Esophagus (tissue), 2 donors: Measurements from ENCODE around the gene MAT1A. TPM values are rescaled to one million over a fixed set of nuclear protein-coding genes. Genes with fewer than 3 reads are reported as not detected.
"Not testable (repeated sequence)": the region's sequence is repeated elsewhere in the genome, so short reads cannot be mapped to it uniquely, and the experiment has no call there.

ENCODE experiments used
- H3K27ac ChIP-seq, 2 donors: one replicate each; pipeline ENCODE4 v1.5.1; 2013; ENCODE audit warnings: low read depth in 2 of 2, mild to moderate bottlenecking in 2 of 2, inconsistent platforms in 1 of 2, low read length in 1 of 2, moderate library complexity in 1 of 2
- H3K27me3 ChIP-seq, 2 donors: one replicate each; pipeline ENCODE4 v1.6.1; 2013; ENCODE audit warnings: low read length in 2 of 2, control low read depth in 1 of 2, mild to moderate bottlenecking in 1 of 2; ENCODE audit not compliant: insufficient read depth in 2 of 2, control insufficient read depth in 1 of 2
- H3K36me3 ChIP-seq, 2 donors: one replicate each; pipeline ENCODE4 v1.6.1; 2013; ENCODE audit warnings: low read length in 1 of 2; ENCODE audit not compliant: control insufficient read depth in 2 of 2, insufficient read depth in 2 of 2
- H3K4me1 ChIP-seq, 2 donors: one replicate each; pipeline ENCODE4 v1.6.1; 2013; ENCODE audit warnings: low read length in 1 of 2; ENCODE audit not compliant: control insufficient read depth in 2 of 2, insufficient read depth in 2 of 2
- H3K4me3 ChIP-seq, 2 donors: one replicate each; pipeline ENCODE4 v1.5.1; 2013; ENCODE audit warnings: low read length in 2 of 2, mild to moderate bottlenecking in 2 of 2, low read depth in 1 of 2, moderate library complexity in 1 of 2
- H3K9me3 ChIP-seq, 2 donors: one replicate each; pipeline ENCODE4 v1.6.1; 2013; ENCODE audit warnings: mild to moderate bottlenecking in 2 of 2, low read depth in 1 of 2, low read length in 1 of 2, moderate library complexity in 1 of 2; ENCODE audit not compliant: control insufficient read depth in 2 of 2, insufficient read depth in 1 of 2
- WGBS, 2 donors: extraction: QIAGEN DNeasy Blood & Tissue Kit; methylation state at CpG; one replicate each; pipeline ENCODE4 v1.1.7; 2013; 5-methylcytosine and 5-hydroxymethylcytosine counted together
- polyA plus RNA-seq, 2 donors: library from polyadenylated mRNA; stranded (reverse); fragments of 200-250 nt; gene quantifications; one replicate each; pipeline ENCODE4 v1.2.3, GENCODE V29; 2013
- donor health status: healthy with polysubstance abuse.
- donor health status: Bipolar disorder and iron deficiency.

MAT1A gene
- polyA plus RNA-seq, 2 donors, result 0.14 to 0.22 TPM

DNA sequence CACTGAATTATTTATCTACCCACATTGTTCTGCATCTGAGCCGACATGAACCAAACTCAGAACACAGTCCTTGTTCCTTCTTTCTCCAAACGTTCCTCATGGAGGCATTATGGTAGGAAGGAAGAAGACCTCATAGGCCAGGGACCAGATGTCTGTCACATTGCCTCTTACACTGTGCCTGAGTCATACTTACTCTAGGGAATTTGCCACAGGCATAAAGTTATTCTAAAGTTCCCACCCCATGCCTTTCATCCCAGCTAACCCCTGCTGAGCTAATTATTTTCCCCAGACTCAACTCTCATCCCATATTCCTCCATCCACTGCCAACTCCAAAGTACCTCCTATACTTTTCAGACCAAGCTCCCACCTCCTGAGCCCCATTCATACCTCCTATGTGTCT is 21.2 kb downstream of the MAT1A start:
- WGBS, 2 donors, result 72 to 73% methylated on average over 2 of the region's 2 CpGs
- no peak overlapping the region for H3K4me3 ChIP-seq

DNA sequence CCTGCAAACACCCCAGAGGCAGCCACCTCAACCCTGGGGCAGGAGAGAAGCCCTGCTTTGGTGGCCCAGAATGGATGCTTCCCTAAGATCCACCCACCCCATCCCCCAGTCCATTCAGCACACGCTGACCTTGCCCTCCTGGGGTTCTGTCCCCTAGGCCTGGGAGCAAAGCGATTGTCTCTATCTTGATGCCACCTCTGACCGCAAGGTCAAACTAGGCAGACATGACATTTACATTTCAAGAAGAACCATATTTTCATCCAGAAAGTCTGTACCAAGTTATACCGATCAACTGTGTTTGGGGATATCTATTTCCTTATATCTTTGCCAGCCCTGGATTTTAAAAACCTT is 23.0 kb downstream of the MAT1A start:
- Histone ChIP-seq H3K4me3 (no peak overlapping the region), H3K27me3 (no peaks in the 10 kb centered on the region), H3K4me1 (peaks cover 0 to 3% of the 10 kb centered on the region in 2 donors), H3K36me3 (no peaks in the 10 kb centered on the region), H3K27ac (no peak overlapping the region), H3K9me3 (no peaks in the 10 kb centered on the region)
- 87 to 90% methylated on average over 4 of the region's 4 CpGs for WGBS, 2 donors

More for the DNA sequence above, 21.2 kb downstream of the MAT1A start:
- Histone ChIP-seq H3K27me3 (no peaks in the 10 kb centered on the region), H3K27ac (no peak overlapping the region), H3K4me1 (peaks cover 0 to 3% of the 10 kb centered on the region in 2 donors), H3K36me3 (no peaks in the 10 kb centered on the region), H3K9me3 (no peaks in the 10 kb centered on the region)

DNA sequence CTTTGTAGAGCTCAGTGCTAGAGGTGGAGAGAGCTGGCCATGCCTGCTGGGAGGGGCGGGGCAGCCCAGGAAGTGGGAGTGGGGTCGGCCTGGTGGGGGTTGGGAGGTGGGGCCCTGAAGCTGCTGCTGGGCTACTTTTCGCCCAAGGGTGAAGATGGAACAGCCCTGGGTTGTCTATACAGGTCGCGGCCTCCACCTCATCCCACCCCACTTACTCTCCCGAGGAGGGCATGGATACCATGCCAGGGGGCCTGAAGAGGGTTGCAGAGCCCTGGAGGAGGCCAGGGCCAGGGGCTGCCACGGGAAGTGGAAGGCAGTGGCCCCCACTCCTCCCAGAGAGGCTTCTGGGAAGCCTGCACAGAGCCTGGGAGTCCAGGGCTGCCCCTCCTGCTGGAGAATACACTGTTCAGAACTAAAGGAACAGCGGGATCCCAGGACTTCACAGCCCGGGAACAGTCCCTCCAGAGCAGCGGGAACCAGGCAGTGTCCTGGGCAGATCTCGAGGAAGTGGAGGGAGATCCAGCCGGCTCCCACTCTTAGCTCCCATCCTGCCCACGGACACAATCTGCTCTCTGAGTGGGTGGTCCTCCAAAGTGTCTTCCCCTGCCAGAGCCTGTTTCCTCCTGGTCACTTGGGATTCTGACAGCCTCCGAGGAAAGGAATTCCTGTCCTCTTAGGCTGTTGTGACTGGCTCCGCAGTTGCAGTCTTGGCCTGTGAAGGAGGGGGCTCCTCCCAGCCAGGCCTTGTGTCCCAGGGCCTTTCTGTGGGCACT is 23.5 kb downstream of the MAT1A start:
- no peaks in the 10 kb centered on the region for H3K27me3 ChIP-seq
- no peaks in the 10 kb centered on the region for H3K9me3 ChIP-seq
- 51 to 66% methylated on average over 14 to 15 of the region's 15 CpGs for WGBS, 2 donors
- H3K4me1 ChIP-seq, result peaks cover 0 to 3% of the 10 kb centered on the region in 2 donors
- H3K27ac ChIP-seq, result no peak overlapping the region
- no peak overlapping the region for H3K4me3 ChIP-seq
- H3K36me3 ChIP-seq, result no peaks in the 10 kb centered on the region

DNA sequence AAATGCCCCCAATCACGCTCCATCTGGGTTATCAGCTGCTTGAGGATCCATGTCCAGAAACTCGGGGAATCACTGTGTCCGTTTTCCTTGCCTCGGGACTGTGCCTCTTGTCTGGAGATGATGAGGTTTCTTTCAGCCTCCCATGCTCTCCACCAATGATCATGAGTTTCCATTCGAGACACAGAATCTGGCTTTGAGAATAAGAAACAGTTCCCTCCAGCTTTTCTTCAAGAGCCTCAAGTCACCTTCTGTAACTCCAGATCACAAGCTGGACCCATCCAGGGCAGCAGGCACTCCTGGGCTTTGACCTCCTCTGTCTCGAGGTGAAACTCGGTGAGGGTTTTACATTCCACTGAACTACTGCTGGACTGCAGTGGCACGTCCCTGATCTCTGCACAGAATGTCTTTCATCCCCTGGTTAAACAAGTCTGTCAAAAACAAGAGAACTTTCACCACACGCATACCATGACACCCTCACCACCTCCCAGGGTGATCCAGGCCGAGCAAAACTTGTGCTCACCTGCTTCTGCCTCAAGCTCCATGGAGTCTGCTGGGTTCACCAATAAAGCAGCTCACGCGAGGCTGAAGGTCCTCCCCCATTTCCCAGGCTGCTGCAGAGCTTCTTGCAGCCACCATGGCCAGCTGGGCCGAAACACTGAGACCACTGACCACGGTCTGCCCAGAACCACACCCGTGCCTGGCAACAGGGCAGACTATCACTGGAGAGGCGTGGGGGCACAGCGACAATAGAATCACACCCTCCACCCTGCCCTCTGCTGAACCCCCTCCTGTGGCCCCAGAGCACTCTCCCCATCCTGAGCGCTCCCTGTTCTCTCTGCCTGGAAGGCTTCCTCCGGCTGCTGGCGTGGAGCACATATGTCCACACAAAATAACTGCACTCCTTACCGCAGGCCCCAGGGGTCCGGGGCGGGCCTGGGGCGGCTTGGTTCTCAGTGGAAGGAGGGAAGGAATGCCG is 25.1 kb downstream of the MAT1A start:
- peaks cover 0 to 3% of the 10 kb centered on the region in 2 donors for H3K4me1 ChIP-seq
- whole genome bisulfite sequencing, 2 donors, result 86 to 89% methylated on average over 25 of the region's 25 CpGs
- H3K4me3 ChIP-seq, result no peak overlapping the region
- no peaks in the 10 kb centered on the region for H3K9me3 ChIP-seq
- H3K27me3 ChIP-seq, result no peaks in the 10 kb centered on the region
- no peak overlapping the region for H3K27ac ChIP-seq
- no peaks in the 10 kb centered on the region for H3K36me3 ChIP-seq

DNA sequence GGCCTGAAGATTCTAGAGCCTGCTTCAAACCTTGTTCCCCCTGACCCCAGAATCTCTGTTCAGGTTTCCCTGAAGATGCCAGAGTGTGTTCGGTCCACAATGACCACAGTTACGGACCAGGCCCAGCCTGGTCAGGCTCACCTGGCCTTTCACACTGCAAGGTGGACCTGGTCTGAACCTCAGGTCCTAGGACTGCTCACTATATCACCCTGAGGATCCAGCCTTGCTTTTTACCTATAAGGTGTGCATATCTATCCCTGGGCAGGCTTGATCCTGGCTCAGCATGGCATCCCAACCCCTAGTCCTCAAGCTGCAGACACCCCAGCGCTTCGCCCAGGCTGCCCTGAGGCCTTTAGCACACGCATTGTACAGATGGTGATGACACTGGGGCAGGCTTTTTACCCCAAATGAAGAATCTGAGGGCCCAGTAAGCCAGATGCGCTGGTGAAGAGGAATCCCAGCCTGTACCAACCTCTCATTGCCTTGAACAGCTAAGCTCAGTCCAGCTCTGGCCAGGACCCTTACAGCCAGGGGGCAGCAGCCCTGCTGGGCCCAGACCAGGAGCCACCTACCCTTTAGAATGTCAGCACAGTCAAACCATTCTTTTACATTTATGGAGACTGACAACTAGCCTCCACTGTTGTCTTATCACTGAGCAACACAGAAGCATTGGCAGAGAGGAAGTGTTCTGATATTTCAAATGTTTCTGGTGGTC is 28.0 kb downstream of the MAT1A start:
- Histone ChIP-seq H3K27me3 (no peaks in the 10 kb centered on the region), H3K4me1 (peaks cover 0 to 3% of the 10 kb centered on the region in 2 donors), H3K4me3 (no peak overlapping the region), H3K36me3 (no peaks in the 10 kb centered on the region), H3K9me3 (no peaks in the 10 kb centered on the region), H3K27ac (no peak overlapping the region)
- 93 to 98% methylated on average over 6 of the region's 6 CpGs for WGBS, 2 donors

DNA sequence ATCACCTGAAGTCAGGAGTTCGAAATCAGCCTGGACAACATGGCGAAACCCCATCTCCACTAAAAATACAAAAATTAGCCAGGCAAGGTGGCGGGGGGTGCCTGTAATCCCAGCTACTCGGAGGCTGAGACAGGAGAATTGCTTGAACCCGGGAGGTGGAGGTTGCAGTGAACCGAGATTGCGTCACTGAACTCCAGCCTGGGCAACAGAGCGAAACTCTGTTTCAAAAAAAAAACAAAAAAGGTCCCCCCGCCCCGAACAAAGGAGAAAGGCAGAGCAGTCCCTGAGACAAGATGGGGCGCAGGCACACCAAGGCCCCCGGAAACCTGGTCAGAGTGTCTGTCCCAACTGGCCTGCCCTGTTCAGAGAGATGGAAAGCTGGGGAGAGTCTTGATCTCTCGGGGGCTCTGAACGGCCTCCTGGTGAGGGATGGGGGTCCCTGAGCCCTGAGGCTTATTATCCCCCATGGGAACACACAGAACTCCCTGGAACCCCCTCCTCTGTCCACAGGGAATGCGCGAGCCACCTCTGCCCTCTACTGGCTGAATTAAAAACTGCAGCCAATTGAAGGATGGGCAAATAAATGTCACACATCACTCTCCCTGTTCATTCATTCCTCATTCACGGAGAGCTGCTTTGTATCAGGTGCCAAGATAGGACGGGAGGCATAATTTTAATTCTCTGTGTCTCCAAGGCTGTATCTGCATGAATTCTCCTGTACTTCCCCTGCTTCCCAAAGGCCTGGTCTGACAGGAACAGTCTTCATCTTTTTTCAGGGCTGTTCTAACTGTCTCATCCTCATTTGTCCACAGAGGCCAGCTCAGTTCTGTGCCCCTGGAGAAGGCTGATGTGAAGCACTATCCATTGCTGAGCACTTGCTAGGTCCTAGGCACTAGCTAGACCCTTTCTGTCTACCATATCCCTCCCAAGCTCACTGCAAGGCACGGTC is 28.9 kb downstream of the MAT1A start:
- no peak overlapping the region for H3K4me3 ChIP-seq
- H3K27ac ChIP-seq, result no peak overlapping the region
- H3K4me1 ChIP-seq, result no peaks in the 10 kb centered on the region
- no peaks in the 10 kb centered on the region for H3K27me3 ChIP-seq
- H3K36me3 ChIP-seq, result no peaks in the 10 kb centered on the region
- 57 to 58% methylated on average over 19 of the region's 19 CpGs for WGBS, 2 donors
- no peaks in the 10 kb centered on the region for H3K9me3 ChIP-seq

DNA sequence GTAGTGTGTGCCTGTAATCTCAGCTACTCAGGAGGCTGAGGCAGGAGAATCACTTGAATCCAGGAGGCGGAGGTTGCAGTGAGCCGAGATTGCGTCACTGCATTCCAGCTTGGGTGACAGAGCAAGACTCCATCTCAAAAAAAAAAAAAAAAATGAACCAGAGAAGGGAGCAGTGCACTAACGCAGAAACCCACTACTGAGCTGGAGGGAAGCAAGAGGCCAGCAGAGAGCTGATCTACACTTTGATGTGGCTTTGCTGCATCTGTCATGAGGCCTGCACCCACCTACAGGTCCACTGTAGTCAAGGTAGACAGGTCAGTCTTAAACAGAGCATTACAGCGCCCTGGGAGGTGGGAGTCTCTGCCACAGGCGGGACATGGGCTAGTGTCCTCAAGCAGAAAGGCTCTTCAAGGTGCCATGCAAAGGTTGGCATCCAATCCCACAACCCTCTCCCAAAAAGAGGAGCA is 30.0 kb downstream of the MAT1A start:
- no peaks in the 10 kb centered on the region for H3K27me3 ChIP-seq
- H3K9me3 ChIP-seq, result no peaks in the 10 kb centered on the region
- no peak overlapping the region for H3K4me3 ChIP-seq
- H3K36me3 ChIP-seq, result no peaks in the 10 kb centered on the region
- no peaks in the 10 kb centered on the region for H3K4me1 ChIP-seq
- 89% methylated on average over 6 of the region's 6 CpGs for WGBS, 2 donors
- no peak overlapping the region for H3K27ac ChIP-seq

DNA sequence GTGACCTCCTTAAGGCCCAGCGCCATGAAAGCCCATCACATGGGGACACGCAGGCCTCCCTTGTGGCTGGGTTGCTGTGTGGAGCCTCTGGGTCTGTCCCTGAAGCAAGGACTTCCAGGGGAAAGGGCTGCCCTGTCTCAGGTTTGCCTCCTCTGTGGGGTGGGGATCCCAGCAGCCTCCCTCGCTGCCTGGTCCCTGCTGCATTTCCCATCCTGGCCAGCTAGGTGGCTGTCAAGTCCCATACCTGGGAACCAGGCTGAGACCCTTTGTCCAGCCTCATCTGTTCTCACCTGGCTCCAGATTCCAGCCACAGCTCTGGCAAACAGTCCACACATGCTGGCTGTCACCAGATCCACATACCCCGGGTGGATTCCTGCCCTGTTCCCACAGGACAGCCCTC is 32.7 kb downstream of the MAT1A start:
- H3K27ac ChIP-seq, H3K27me3 ChIP-seq, H3K9me3 ChIP-seq, H3K36me3 ChIP-seq, H3K4me3 ChIP-seq, H3K4me1 ChIP-seq: not testable (repeated sequence)
- 42 to 47% methylated on average over 4 of the region's 4 CpGs for WGBS, 2 donors
